IMR-90 (cell line): Measurements from ENCODE around the gene SLC38A7. TPM values are rescaled to one million over a fixed set of nuclear protein-coding genes. Genes with fewer than 3 reads are reported as not detected.

ENCODE experiments used
- ATAC-seq: fragments of 200-7000 bp; cut with Tn5 transposase; 2 replicates; pipeline ENCODE4 v1.9.1; 2020; ENCODE audit warnings: low read depth, mild to moderate bottlenecking, moderate library complexity
- BruUV-seq: library from RNA; stranded (reverse); fragments of 400-500 nt; replicated peaks from 2 replicates; lab custom pipeline; 2021; lab: Mats Ljungman, UMichigan
- CTCF ChIA-PET: fragments of 300-600 bp; formaldehyde crosslinking; extraction: SDS; loops from one replicate; lab custom pipeline; 2021; ENCODE audit warnings: antibody characterized with exemption; lab: Yijun Ruan, JAX
- POLR2A ChIA-PET: fragments of 300-600 bp; sonication (Branson Sonifier 250); formaldehyde crosslinking; loops from one replicate; lab custom pipeline; 2022; ENCODE audit warnings: antibody characterized with exemption; ENCODE audit not compliant: unreplicated experiment; lab: Charles Lee
- DNase-seq: peaks from one replicate; pipeline ENCODE4 v3.0.0; 2013
- H2AFZ ChIP-seq: replicated peaks from 2 replicates; pipeline ENCODE3; 2013; ENCODE audit warnings: low read length, mild to moderate bottlenecking; ENCODE audit not compliant: poor library complexity
- H2AK5ac ChIP-seq: 2 replicates; pipeline ENCODE4 v1.6.1; 2013; ENCODE audit warnings: low read depth, low read length, inconsistent platforms
- H2AK9ac ChIP-seq: replicated peaks from 2 replicates; pipeline ENCODE3; 2013; ENCODE audit warnings: mild to moderate bottlenecking, low read depth, low read length, moderate library complexity; ENCODE audit not compliant: poor library complexity
- H2BK120ac ChIP-seq: 2 replicates; pipeline ENCODE4 v1.6.1; 2013; ENCODE audit warnings: low read depth, low read length, inconsistent platforms
- H2BK15ac ChIP-seq: 3 replicates; pipeline ENCODE4 v1.6.1; 2013; ENCODE audit warnings: low read depth, low read length, inconsistent platforms
- H2BK20ac ChIP-seq: 2 replicates; pipeline ENCODE4 v1.6.1; 2013; ENCODE audit warnings: low read depth, mild to moderate bottlenecking, inconsistent platforms, low read length, moderate library complexity
- H2BK5ac ChIP-seq: 2 replicates; pipeline ENCODE4 v1.6.1; 2013; ENCODE audit warnings: mild to moderate bottlenecking, low read depth, low read length, inconsistent platforms; ENCODE audit not compliant: poor library complexity, severe bottlenecking
- H3K14ac ChIP-seq: replicated peaks from 2 replicates; pipeline ENCODE4 v1.6.1; 2013; ENCODE audit warnings: low read depth, low read length, inconsistent platforms
- H3K18ac ChIP-seq: 2 replicates; pipeline ENCODE4 v1.6.1; 2013; ENCODE audit warnings: low read depth, low read length, control low read depth
- H3K23ac ChIP-seq: 2 replicates; pipeline ENCODE4 v1.6.1; 2013; ENCODE audit warnings: low read depth, low read length, inconsistent platforms
- H3K27ac ChIP-seq: 2 replicates; pipeline ENCODE4 v1.5.1; 2013; ENCODE audit warnings: mild to moderate bottlenecking, control low read depth, low read length; ENCODE audit not compliant: insufficient read depth
- H3K27me3 ChIP-seq: 2 replicates; pipeline ENCODE4 v1.6.1; 2013; ENCODE audit warnings: low read length; ENCODE audit not compliant: control insufficient read depth, insufficient read depth
- H3K36me3 ChIP-seq: 2 replicates; pipeline ENCODE4 v1.6.1; 2013; ENCODE audit warnings: low read length, mixed read lengths; ENCODE audit not compliant: control insufficient read depth, insufficient read depth
- H3K4ac ChIP-seq: 2 replicates; pipeline ENCODE4 v1.6.1; 2013; ENCODE audit warnings: low read depth, low read length, inconsistent platforms
- H3K4me1 ChIP-seq: 2 replicates; pipeline ENCODE4 v1.6.1; 2013; ENCODE audit warnings: low read length, mixed read lengths; ENCODE audit not compliant: control insufficient read depth, insufficient read depth
- H3K4me2 ChIP-seq: 2 replicates; pipeline ENCODE4 v1.6.1; 2013; ENCODE audit warnings: low read depth, mild to moderate bottlenecking, control low read depth, low read length, moderate library complexity
- H3K4me3 ChIP-seq: 2 replicates; pipeline ENCODE4 v1.5.1; 2013; ENCODE audit warnings: low read depth, mild to moderate bottlenecking, control low read depth, low read length, moderate library complexity; ENCODE audit not compliant: insufficient read depth
- H3K56ac ChIP-seq: 2 replicates; pipeline ENCODE4 v1.6.1; 2013; ENCODE audit warnings: low read length, inconsistent platforms; ENCODE audit not compliant: insufficient read depth; ENCODE audit errors: extremely low read depth
- H3K79me1 ChIP-seq, 2 experiments: 2 replicates each; pipeline ENCODE4 v1.6.1; 2013; ENCODE audit warnings: low read length in 2 of 2, inconsistent platforms in 1 of 2, low read depth in 1 of 2
- H3K9ac ChIP-seq: 2 replicates; pipeline ENCODE4 v1.6.1; 2013; ENCODE audit warnings: low read depth, low read length, control low read depth
- H3K9me1 ChIP-seq: 2 replicates; pipeline ENCODE4 v1.6.1; 2013; ENCODE audit warnings: low read length, inconsistent platforms; ENCODE audit not compliant: insufficient read depth
- H3K9me3 ChIP-seq: 2 replicates; pipeline ENCODE4 v1.6.1; 2013; ENCODE audit warnings: low read length; ENCODE audit not compliant: control insufficient read depth, insufficient read depth
- H4K20me1 ChIP-seq: 2 replicates; pipeline ENCODE4 v1.6.1; 2013; ENCODE audit warnings: low read length, inconsistent platforms; ENCODE audit not compliant: insufficient read depth
- H4K5ac ChIP-seq: 2 replicates; pipeline ENCODE4 v1.6.1; 2013; ENCODE audit warnings: mild to moderate bottlenecking, low read depth, low read length, control low read depth
- H4K8ac ChIP-seq, 2 experiments: 2 replicates each; pipeline ENCODE4 v1.6.1; 2013; ENCODE audit warnings: low read depth in 2 of 2, low read length in 2 of 2, control low read depth in 1 of 2, inconsistent platforms in 1 of 2
- H4K91ac ChIP-seq: 2 replicates; pipeline ENCODE4 v1.6.1; 2013; ENCODE audit warnings: low read depth, low read length, inconsistent platforms; ENCODE audit not compliant: insufficient read depth
- BHLHE40 ChIP-seq: fragments of 150-350 bp; IDR thresholded peaks from 2 replicates; pipeline ENCODE4 v1.6.1; 2016; ENCODE audit warnings: mild to moderate bottlenecking, low read depth, low read length
- CEBPB ChIP-seq: IDR thresholded peaks from 2 replicates; pipeline ENCODE4 v1.6.1; 2012; ENCODE audit warnings: low read depth, low read length, improper control_type of control experiment
- MAFK ChIP-seq: IDR thresholded peaks from 2 replicates; pipeline ENCODE4 v1.6.1; 2012; ENCODE audit warnings: low read depth, low read length, improper control_type of control experiment
- MAZ ChIP-seq: IDR thresholded peaks from 2 replicates; pipeline ENCODE4 v1.6.1; 2012; ENCODE audit warnings: low read depth, mild to moderate bottlenecking, low read length, improper control_type of control experiment, moderate library complexity, borderline replicate concordance
- MXI1 ChIP-seq: IDR thresholded peaks from 2 replicates; pipeline ENCODE4 v1.6.1; 2012; ENCODE audit warnings: low read depth, mild to moderate bottlenecking, low read length, moderate library complexity, borderline replicate concordance
- NFE2L2 ChIP-seq: fragments of 150-350 bp; IDR thresholded peaks from 2 replicates; pipeline ENCODE4 v1.6.1; 2016; ENCODE audit warnings: low read depth, mild to moderate bottlenecking, low read length
- RCOR1 ChIP-seq: IDR thresholded peaks from 2 replicates; pipeline ENCODE4 v1.6.1; 2012; ENCODE audit warnings: mild to moderate bottlenecking, low read length, improper control_type of control experiment; ENCODE audit not compliant: insufficient replicate concordance
- RFX5 ChIP-seq: IDR thresholded peaks from 2 replicates; pipeline ENCODE4 v1.8.0; 2012; ENCODE audit warnings: low read depth, mild to moderate bottlenecking, low read length, moderate library complexity
- SMC3 ChIP-seq: fragments of 150-350 bp; IDR thresholded peaks from 2 replicates; pipeline ENCODE4 v1.6.1; 2016; ENCODE audit warnings: low read depth, mild to moderate bottlenecking, antibody characterized with exemption, low read length, moderate library complexity
- WGBS, 2 experiments: methylation state at CpG; one replicate each; pipeline versions ENCODE4 v1.1.5 to v1.1.7; 2013; ENCODE audit warnings: missing lambda C conversion rate in 2 of 2; ENCODE audit not compliant: insufficient read length in 1 of 2; ENCODE audit errors: extremely low coverage in 2 of 2; 5-methylcytosine and 5-hydroxymethylcytosine counted together
- dilution Hi-C: fragments of 300-500 bp; cut with HindIII; formaldehyde crosslinking; loops from one replicate; pipeline ENCODE4 v1.14.3; 2018; ENCODE audit warnings: low sequenced_read_pairs; ENCODE audit not compliant: unreplicated experiment
- in situ Hi-C: fragments of 300-500 bp; cut with MboI; formaldehyde crosslinking; loops from 3 replicates; pipeline ENCODE4 v1.14.3; 2019; ENCODE audit warnings: low sequenced_read_pairs, inconsistent platforms, mixed read lengths
- intact Hi-C: fragments of 100-400 bp; cut with micrococcal nuclease; formaldehyde crosslinking; loops from 2 replicates; pipeline ENCODE4 v1.10.0; 2022
- polyA plus RNA-seq, 3 experiments: library from polyadenylated mRNA; depleted of rRNA; stranded (reverse); fragments of >200 nt; gene quantifications; 2 replicates each; pipeline ENCODE4 v1.2.3, GENCODE V29; 2012; ENCODE audit warnings: low replicate concordance in 1 of 3
- total RNA-seq: library from RNA; depleted of rRNA; stranded (reverse); fragments of >200 nt; gene quantifications from 2 replicates; pipeline ENCODE4 v1.2.3, GENCODE V29; 2012
- TF ChIP-seq, protein P1 (sequence below): fragments of 150-350 bp; IDR thresholded peaks from 2 replicates; pipeline ENCODE4 v1.6.1; 2016; ENCODE audit warnings: low read depth, mild to moderate bottlenecking, low read length, moderate library complexity, borderline replicate concordance
- TF ChIP-seq, protein P2 (sequence below): fragments of 150-350 bp; IDR thresholded peaks from 2 replicates; pipeline ENCODE4 v1.6.1; 2017; ENCODE audit warnings: mild to moderate bottlenecking, antibody characterized with exemption, low read length, low read depth
- TF ChIP-seq, protein P3 (sequence below): conservative IDR thresholded peaks from 2 replicates; pipeline ENCODE4 v1.5.1; 2012; ENCODE audit warnings: mild to moderate bottlenecking, low read depth, low read length, improper control_type of control experiment

The SLC38A7 gene
- total and polyA plus RNA-seq, 2 of the 4 experiments (the other 2 are of a cell fraction) = 14.7 to 16.4 TPM

DNA sequence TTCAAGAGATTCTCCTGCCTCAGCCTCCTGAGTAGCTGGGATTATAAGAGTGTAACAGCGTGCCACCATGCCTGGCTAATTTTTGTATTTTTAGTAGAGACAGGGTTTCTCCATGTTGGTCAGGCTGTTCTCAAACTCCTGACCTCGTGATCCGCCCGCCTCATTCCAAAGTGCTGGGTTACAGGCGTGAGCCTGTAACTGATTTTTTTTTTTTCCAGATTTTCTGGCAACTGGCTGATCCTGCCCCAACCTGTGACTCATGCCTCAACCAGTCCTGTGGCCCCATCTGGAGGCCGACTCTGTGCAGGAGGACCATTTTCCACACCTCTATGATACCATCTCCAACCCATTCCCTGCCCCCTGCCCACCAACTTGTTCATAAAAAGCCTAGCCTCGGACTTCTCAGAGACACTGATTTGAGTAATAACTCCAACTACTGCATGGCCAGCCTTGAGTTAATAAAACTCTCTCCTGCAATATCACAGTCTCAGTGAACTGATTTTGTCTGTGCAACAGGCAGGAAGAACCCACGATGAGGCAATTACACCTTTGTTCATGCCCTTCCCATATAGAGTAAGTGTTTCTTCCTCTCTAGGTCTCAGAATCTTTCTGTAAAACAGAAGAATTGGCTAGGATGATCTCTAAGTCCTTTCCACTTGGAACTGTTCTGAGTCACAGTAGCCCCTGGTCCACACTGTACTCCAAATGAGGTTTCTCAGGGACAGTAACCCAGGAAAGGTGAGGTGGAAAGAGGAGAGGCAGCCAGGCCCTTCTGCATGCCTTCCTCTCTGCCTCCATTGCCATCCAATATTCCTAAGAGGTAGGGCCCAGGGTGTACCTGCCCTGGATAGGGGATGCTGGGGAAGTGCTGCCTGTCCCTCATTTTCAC lies 46.2 kb downstream of the SLC38A7 start:
- Histone ChIP-seq H3K9ac (no peak overlapping the region), H4K5ac (no peak overlapping the region; the same call in 1 of the 2 replicates), H4K91ac (0 out of 2 replicates have a peak overlapping the region, but pooled peaks have one; percentile 27), H3K9me1 (peaks cover 3% of the 10 kb centered on the region; the same call in 1 of the 2 replicates), H3K4ac (peak overlapping the region; percentile 40; the same call in 1 of the 2 replicates), H3K23ac (no peak overlapping the region), H2BK20ac (peak overlapping the region; percentile 55; the same call in 1 of the 2 replicates), H2AFZ (peak overlapping the region; percentile 74), H2BK15ac (peak overlapping the region; percentile 5; the same call in 1 of the 3 replicates), H3K14ac (no peak overlapping the region), H2BK120ac (peak overlapping the region; percentile 7; the same call in 1 of the 2 replicates), H3K4me1 (peaks cover 1% of the 10 kb centered on the region; the same call in 1 of the 2 replicates), H2AK5ac (peak overlapping the region; percentile 84), H2BK5ac (no peak overlapping the region), H3K4me2 (no peak overlapping the region), H2AK9ac (no peak overlapping the region), H3K9me3 (no peaks in the 10 kb centered on the region), H4K8ac (peak overlapping the region in 1 of 2 experiments; percentile 4; a peak in 2 of 4 replicates), H3K79me1 (no peaks in the 10 kb centered on the region), H3K27me3 (no peaks in the 10 kb centered on the region), H4K20me1 (no peaks in the 10 kb centered on the region), H3K4me3 (no peak overlapping the region), H3K36me3 (no peaks in the 10 kb centered on the region), H3K18ac (no peak overlapping the region), H3K27ac (no peak overlapping the region), H3K56ac (no peak overlapping the region)
- peak; percentile 91 for DNase-seq
- BruUV-seq = no TSS peak
- ATAC-seq = peak; percentile 99
- intact Hi-C loops = loop anchor here (2.0 to 10.0 kb wide), 2 partner anchors 126 to 304 kb away; no protein-coding TSS in a partner anchor
- WGBS, 2 experiments = 0% methylated on average over 2 of the region's 8 CpGs; no CpG with 5 or more reads in 1 of the 2 experiments
- dilution Hi-C loops = no loop called here
- in situ Hi-C loops = no loop called here
- ChIA-PET POLR2A (no interaction called here), CTCF (no interaction called here)
- peak; percentile 53; the same call in 1 of the 2 replicates for TF ChIP-seq MAZ
- TF ChIP-seq, protein P1, sequence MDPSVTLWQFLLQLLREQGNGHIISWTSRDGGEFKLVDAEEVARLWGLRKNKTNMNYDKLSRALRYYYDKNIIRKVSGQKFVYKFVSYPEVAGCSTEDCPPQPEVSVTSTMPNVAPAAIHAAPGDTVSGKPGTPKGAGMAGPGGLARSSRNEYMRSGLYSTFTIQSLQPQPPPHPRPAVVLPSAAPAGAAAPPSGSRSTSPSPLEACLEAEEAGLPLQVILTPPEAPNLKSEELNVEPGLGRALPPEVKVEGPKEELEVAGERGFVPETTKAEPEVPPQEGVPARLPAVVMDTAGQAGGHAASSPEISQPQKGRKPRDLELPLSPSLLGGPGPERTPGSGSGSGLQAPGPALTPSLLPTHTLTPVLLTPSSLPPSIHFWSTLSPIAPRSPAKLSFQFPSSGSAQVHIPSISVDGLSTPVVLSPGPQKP = no peak
- no peak for TF ChIP-seq CEBPB
- no peak for TF ChIP-seq MAFK
- TF ChIP-seq, protein P2, sequence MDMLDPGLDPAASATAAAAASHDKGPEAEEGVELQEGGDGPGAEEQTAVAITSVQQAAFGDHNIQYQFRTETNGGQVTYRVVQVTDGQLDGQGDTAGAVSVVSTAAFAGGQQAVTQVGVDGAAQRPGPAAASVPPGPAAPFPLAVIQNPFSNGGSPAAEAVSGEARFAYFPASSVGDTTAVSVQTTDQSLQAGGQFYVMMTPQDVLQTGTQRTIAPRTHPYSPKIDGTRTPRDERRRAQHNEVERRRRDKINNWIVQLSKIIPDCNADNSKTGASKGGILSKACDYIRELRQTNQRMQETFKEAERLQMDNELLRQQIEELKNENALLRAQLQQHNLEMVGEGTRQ = peak; percentile 48; the same call in 1 of the 2 replicates
- no peak for TF ChIP-seq NFE2L2
- TF ChIP-seq, protein P3, sequence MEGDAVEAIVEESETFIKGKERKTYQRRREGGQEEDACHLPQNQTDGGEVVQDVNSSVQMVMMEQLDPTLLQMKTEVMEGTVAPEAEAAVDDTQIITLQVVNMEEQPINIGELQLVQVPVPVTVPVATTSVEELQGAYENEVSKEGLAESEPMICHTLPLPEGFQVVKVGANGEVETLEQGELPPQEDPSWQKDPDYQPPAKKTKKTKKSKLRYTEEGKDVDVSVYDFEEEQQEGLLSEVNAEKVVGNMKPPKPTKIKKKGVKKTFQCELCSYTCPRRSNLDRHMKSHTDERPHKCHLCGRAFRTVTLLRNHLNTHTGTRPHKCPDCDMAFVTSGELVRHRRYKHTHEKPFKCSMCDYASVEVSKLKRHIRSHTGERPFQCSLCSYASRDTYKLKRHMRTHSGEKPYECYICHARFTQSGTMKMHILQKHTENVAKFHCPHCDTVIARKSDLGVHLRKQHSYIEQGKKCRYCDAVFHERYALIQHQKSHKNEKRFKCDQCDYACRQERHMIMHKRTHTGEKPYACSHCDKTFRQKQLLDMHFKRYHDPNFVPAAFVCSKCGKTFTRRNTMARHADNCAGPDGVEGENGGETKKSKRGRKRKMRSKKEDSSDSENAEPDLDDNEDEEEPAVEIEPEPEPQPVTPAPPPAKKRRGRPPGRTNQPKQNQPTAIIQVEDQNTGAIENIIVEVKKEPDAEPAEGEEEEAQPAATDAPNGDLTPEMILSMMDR = peak; percentile 62
- no peak for TF ChIP-seq MXI1
- TF ChIP-seq BHLHE40 = 0 out of 2 replicates have a peak, but pooled peaks have one; percentile 32
- TF ChIP-seq SMC3 = peak; percentile 34
- peak; percentile 23 for TF ChIP-seq RCOR1
- TF ChIP-seq RFX5 = no peak
